HG03025 (cell line): ENCODE results near the gene AHDC1.
"Not testable (repeated sequence)": the region's sequence is repeated elsewhere in the genome, so short reads cannot be mapped to it uniquely, and the experiment has no call there.

Source experiments
- ATAC-seq: cut with Tn5 transposase; IDR thresholded peaks from one replicate; pipeline ENCODE4 v1.9.1; 2021; ENCODE audit warnings: mild to moderate bottlenecking, moderate library complexity; ENCODE audit not compliant: unreplicated experiment, low FRiP score

Gene AHDC1

GRCh38 chr1:27539901-27540861, 63.8 kb downstream of the AHDC1 start:
- no peak for ATAC-seq

- no peak for ATAC-seq
Measured at GRCh38 chr1:27538793-27539192, 65.2 kb downstream of the AHDC1 start.

GRCh38 chr1:27538305-27538676, 65.7 kb downstream of the AHDC1 start:
- not testable (repeated sequence) for ATAC-seq

GRCh38 chr1:27536767-27537166, 67.2 kb downstream of the AHDC1 start:
- no peak for ATAC-seq

GRCh38 chr1:27536010-27536757, 67.8 kb downstream of the AHDC1 start:
- ATAC-seq, result no peak

- ATAC-seq, result no peak
Measured at GRCh38 chr1:27535386-27535785, 68.6 kb downstream of the AHDC1 start.

GRCh38 chr1:27531959-27532685, 71.8 kb downstream of the AHDC1 start:
- ATAC-seq, result no peak

- no peak for ATAC-seq
Measured at GRCh38 chr1:27530192-27530591, 73.8 kb downstream of the AHDC1 start.

GRCh38 chr1:27529704-27530018, 74.3 kb downstream of the AHDC1 start:
- no peak for ATAC-seq

- ATAC-seq, result no peak
Measured at GRCh38 chr1:27528818-27529703, 74.9 kb downstream of the AHDC1 start.

GRCh38 chr1:27527890-27528817, 75.8 kb downstream of the AHDC1 start:
- no peak for ATAC-seq

- ATAC-seq, result no peak
Measured at GRCh38 chr1:27527223-27527889, 76.6 kb downstream of the AHDC1 start.

GRCh38 chr1:27526569-27527222, 77.2 kb downstream of the AHDC1 start:
- no peak for ATAC-seq

GRCh38 chr1:27525296-27526272, 78.4 kb downstream of the AHDC1 start:
- ATAC-seq, result no peak

- ATAC-seq, result no peak
Measured at GRCh38 chr1:27523337-27524020, 80.5 kb downstream of the AHDC1 start.
